Activated T-helper 1 cell treated with anti-CD3 and anti-CD28 coated beads, Interleukin-2, amount 50 U/mL, for 16 hours (primary cell): ENCODE data around the gene ADSS2.

ENCODE experiments used
- DNase-seq, 2 donors: peaks; one replicate each; pipeline ENCODE4 v3.0.0-alpha.2; 2020; ENCODE audit warnings: low read depth in 1 of 2, low spot score in 1 of 2

Gene ADSS2

DNA sequence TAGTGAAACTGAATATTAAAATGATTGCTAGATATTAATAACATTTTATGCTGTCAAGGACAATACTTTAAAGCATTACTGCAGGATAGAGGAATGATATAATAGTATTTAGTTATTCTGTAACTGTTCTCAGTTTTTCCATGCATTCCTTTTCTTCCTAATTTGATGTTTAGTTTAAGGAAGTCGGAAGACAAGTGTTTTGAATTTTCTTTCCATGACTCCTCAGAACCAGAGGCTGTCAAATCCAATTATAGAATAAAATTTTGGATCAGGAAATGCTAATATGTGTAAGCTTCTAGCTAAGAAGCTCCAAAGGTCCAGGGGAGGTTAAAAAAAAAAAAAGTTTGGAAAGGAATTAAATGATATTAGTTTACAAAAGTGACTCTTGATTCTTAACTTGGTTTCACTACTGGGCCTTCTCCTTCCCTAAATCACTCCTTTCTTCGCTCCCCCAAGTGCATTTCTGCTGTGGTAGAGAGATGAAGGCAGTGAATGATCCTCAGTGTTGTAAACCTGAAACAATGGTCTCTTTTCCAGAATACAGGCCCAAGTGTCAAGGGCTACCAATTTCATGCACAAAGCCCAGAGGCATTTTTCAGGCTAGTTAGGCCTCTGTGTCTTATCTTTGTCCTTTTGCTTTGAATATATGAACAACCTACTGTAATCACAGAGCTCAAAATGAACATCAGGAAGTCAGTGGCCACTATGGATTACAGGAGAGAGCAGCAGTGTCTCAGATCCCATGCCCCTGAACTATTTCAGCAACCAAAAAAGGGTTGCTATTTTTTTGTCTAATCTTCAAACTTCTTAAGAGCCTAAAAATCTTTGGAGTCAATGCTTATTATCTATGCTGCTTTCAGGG, 6.2 kb downstream of the ADSS2 start:
- no peak for DNase-seq

DNA sequence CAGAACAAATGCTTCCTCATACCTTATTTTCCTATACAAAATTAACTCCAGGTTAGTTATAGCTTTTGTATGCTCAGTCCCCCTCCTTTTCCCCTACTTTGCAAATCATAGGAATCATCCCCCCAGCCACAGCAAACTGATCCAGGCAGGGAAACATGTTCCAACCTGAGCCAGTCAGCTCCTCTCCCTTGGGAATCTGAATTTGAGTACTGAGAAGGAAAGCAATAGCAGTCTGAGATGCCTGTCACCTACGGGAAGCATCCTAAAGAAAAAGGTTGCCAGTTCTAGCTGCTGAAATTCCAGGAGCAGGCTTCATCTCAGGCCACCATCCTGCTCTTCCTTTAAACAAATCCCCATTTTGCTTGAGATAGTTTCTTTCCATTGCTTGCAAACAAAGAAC, 6.9 kb downstream of the ADSS2 start:
- no peak for DNase-seq

DNA sequence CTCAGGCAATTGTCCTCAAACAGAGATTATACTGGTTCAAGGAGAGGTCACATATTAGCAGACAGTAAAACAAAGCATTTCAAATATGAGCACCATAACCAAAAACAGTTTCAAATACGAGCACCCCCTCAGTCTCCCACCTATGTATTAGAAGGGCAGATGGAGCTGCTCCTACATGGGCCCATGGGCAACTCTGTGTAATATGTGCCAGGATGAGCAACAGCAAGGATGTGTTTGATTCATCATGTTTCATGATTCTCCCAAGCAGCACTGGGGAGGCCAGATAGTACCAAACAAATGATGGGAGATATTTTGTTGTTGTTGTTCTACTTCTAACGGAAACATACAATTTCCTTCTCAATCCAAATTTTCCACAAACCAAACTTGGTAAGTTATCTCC, 8.9 kb downstream of the ADSS2 start:
- DNase-seq: no peak

DNA sequence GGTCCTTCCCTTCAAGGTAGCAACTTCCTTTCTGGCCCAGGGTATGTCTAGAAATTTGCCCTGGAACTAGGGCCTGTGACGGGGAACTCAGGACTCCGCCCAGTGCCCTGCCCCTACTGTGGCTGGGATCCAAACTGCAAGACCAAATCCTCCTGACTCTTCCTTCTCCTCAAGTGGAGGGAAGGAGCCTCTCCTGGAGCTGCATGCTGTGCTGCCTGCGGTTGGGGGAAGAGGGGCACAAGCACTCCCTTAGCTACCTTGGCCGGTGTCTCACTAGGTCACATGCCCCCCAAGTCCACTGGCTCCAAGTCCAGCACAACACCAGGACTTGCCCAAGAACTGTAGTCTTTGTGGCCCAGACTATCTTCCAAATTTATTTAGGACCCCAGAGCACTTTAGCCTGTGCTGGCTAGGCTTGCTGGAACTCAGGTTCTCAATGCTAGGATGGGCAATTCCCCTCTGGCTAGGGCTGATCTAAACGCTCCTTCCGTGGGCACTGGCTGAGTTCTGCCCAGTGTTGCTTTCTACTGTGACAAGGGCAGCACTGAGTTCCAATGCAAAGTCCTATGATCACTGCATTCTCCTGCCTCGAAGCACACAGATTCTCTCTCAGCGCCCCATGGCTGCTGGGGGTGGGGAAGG, 12.2 kb downstream of the ADSS2 start:
- no peak for DNase-seq

DNA sequence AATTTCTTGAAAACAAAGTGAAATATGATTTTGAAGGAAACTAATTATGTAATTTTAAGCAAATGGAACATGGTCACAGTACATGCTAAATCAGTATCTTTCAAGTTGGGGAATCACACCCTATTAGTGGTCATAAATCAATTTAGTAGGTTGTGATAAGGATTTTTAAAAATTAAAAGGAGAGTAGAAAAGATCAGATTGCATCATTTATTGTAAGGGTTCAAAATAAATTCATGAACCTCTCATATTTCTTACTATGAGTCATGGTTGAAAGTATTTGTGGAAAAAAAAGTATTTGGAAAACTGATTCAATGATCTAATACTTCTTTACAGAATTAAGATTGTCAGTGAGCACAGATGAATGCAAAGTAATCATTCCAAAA, 14.6 kb downstream of the ADSS2 start:
- DNase-seq: no peak

DNA sequence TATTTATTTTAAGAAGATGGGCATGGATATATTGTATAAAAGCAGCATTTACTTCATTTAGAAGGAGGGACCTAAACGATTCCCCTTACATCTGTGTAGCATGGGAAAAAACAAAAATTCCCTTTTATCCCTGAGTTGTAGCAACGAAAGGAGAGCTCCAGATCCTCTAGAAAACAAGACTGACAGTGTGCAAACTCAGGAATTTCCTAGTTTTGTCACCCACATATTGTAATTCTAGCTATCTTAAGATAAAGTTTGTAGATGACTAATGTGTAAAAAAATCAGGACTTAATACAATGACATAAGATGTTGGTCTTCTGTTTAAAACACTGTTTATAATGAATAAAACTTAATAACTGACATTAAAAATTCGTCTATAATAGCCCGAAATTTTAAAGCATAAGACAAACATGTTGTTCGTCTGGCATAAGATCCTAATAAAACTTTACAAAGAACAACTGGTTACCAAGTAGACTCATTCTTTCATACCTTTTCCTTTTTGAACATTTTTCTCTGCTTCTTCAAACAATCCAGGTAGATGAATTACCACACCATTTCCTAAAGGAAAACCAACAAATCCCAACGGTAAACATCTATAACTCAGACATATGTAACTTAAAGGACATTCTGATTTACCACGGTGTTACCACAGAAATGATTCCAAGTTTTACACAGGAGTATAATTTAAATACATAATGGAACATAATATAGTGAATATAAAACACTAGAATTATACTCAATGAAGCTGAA, 15.2 kb downstream of the ADSS2 start:
- DNase-seq: no peak

DNA sequence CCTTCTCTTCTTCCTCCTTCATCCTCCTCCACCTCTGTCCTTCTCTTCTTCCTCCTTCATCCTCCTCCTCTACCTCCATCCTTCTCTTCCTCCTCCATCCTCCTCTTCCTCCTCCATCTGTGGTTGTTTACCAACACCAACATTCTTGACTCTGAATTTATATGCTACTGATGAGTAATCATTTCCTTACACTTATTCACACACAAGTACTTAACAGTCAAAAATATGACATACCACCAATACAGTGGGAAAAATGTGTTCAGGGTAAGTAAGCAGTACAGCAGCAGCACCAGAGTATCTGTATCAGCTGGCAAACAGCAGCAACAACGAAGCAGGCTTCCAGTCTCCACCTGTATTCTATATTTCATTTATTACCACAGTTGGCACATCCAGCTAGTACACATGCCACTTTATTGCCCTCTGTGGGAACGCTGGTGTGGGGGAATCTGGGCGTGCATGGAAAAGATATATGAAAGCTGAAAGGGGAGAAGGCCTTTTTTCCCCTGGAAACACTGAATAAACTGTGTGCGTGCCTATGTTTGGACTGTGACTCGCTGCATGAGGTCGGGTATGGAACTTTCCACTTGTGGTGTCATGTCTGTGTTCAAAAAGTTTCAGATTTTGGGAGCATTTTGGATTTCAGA, 16.0 kb downstream of the ADSS2 start:
- DNase-seq: no peak

DNA sequence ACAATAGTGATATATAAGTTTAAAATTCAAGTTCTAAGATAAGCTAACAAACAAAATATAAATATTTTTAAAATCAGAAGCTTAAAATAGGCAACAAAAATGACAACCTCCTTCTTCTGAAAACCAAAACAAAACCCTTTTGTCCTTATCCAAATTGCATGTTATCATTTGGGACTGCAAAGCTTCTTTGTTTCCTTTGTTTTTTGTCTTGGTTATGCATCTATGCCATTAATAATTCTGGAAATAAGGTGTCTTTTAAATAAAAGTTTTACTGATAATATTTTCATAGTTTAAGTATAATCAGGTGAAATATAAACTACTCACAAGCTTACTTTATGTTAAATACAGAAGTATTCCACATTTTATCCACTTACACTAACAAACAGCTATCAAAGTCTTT, 20.5 kb downstream of the ADSS2 start:
- no peak for DNase-seq

DNA sequence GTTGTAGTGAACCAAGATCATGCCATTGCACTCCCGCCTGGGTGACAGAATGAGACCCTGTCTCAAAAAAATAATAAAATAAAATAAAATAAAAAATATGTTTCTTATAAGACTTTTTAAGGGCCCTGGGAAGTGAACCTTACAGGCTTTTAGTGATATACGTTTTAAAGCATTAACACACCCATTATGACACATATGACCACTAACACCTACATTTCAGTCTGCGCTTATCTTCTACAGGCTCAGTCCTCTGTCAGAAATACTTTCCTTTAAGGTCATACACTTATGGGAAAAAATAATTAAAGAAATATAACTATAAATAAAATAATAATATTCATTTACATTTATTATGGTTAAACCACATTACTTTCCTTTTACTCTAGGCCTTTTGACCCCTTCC, 21.9 kb downstream of the ADSS2 start:
- DNase-seq: no peak

DNA sequence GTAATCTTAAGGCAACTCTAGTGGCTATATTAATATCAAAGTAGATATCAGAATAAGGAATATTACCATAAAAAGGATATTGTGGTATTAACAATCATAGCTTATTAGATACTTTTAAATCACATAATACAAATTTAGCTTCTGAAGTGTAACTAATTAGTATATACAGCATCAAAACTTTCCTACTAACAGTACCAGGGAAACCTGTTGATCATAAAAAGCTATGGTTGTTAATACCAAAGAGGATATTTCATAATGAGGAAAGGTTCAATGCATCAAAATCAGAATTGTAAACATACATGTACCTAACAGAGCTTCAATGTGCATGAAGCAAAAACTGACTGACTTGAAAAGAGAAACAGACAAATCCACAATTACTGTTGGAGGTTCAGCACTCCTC, 24.1 kb downstream of the ADSS2 start:
- no peak for DNase-seq

DNA sequence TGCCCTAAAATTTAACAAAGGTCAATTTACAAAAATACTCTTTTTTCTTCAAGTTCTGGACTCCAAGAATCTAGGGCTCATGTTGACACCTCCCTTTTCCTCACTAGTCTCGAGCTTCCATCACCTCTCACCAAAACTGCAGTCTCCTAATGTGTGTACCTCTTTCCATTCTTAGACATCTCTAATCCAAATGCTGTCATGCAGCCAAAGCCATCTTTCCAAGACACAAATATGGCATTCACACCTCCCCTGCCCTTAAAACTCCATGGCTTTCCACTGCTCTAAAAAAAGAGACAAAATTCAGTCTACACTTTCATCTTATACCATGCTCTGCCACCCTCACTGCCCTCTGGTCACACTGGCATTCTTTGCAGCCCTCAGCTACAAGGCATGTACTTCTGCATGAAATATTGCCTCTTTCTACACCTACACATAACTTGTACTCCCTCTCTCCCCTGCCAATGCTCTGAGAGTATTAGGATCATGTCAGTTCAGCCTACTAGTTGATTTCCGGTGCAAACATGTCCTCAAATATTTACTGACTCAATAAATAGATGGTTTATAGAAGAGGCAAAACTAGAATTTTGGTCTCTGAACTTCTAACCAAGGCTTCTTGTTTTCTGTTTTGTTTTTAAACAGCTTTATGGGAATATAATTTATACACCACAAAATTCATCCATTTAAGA, 26.9 kb downstream of the ADSS2 start:
- DNase-seq: no peak

DNA sequence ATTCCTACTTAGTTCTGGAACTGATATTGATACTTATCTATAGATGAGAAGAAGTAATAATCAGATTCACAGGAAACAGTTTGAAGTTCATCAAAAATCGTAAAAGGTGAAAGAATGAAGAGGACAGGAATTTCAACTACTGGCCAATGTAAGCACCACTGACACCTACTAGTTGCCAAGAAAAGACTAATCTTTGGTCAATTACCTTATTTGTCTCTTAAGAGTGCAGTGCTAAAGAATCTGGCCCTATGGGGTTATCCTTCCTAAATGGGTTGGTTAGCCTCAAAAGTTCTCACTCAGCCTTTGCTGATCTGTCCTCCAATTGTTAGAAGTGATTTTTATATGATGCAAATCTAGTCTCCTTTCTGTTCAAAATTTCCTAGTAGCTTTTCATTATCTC, 29.5 kb downstream of the ADSS2 start:
- no peak for DNase-seq

DNA sequence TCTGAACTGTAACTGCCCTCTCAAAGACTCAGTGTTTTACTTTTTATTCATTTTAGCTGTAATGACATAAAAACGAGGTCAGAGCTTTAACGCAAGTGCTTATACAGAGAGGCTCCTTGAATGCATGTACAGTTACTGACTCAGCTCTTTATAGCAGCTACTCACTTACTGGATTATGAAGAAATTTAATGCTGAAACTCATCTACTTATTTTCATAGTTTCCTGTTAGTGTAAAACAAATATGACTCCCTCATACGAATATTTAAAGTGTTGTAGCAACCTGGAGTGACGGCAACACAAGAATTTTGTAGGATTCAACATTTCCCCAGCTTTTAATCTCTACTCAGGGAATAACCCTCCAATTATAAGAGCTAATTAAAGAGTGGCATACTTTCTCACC, 32.7 kb downstream of the ADSS2 start:
- no peak for DNase-seq

DNA sequence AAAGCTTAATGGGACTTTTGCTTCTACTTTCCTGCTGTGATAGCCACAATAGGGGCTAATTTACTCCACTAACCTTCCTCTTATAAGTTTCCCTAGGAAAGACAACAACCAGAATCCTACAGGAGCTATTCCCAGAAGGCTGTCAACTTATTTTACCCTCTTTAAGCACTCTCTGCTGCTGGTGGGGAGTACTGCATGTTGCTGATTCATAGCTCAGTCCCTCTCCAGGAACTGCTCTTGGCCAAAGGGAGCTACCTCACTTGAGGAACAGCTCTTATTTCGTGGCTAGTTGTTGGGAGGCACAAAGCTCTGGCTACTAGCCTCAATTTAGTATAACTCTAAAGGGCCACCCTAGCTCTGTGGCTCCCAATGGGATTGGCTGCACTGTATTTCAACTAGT, 37.2 kb downstream of the ADSS2 start:
- no peak for DNase-seq

DNA sequence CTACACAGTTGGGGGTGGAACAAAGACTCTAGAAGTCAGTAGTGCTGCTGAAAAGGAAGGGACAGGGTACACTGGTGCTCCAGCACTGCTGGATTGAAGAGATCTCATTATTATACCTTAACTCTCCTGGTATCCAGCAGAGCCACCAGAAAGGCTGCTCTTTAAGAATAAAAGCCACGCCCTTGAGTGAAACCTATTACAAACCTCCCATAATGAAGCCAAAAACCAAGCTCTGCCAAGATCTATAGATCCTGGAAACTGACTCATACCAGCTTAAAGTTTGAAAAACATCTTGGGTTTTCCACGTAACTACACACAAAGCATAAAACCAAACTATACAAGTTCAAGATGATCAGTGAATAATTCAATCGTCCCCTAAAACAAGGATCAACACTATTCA, 38.0 kb downstream of the ADSS2 start:
- DNase-seq: no peak

DNA sequence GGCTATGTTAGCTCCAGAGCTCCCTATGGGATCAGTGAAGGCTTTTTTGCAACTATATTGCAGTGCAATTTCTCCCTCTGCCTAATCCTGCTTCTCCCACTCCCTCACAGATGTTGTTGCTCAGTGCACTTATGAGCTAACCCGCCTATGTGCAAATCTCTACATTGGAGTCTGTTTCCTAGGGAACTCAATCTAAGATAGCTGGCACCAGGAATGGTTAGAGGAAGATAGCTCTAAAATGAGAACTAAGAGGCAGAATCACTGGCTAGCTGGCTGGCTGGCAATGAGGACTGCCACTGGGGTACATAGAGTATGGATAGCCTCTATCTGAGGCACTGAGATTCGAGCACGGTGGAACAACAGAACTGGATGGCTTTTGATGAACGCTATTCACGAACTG, 39.5 kb downstream of the ADSS2 start:
- DNase-seq: no peak

DNA sequence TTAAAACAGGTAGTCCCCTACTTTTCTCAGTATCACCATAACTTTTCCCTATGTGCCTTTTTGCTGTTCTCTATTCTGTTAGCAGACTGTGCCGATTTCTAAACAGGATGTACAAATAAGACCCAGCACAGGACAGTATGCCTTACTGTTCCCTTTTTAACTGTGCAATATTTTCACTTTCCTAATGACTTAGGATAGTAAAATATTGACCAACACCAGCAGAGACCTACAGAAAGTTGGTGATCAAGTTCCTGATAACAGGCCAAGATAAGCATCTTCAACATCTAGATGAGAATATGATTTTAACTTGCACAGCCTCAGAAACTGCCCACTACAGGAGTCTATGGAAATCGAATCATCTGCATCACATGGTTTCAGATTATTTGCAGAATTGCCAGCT, 42.0 kb downstream of the ADSS2 start:
- DNase-seq: no peak

DNA sequence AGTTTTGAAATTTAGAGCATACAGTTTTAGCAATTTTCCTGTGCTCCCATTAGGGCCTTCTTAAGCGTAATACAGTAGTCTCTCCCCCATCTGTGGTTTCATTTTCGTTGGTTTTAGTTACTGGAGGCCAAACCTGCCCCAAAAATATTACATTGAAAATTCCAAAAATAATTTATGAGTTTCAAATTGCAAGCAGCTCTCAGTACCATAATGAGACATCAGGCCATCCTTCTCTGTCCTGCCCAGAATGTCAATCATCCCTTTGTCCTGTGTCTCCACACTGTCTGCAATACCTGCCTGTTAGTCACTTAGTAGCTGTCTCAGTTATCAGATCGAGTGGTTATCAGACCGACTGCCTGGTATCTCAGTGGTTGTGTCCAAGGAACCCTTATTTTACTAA, 45.4 kb downstream of the ADSS2 start:
- DNase-seq: no peak

DNA sequence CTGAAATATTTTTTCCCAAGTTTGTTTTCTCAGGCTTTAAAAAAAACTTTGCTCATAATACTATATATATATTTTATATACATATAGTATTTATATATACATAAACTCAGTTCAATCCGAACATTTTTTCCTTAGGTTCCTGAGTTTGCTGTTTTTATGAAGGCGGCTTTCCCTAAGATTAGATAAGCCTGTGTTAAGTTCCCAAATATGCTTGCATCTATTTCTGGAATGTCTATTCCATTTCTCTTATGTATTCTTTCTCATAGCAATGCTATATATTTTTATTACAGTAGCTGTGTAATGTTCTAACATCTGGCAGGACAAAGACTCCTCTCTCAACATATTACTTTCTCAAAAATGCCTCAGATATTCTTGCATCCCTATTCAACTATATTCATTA, 45.9 kb downstream of the ADSS2 start:
- no peak for DNase-seq

DNA sequence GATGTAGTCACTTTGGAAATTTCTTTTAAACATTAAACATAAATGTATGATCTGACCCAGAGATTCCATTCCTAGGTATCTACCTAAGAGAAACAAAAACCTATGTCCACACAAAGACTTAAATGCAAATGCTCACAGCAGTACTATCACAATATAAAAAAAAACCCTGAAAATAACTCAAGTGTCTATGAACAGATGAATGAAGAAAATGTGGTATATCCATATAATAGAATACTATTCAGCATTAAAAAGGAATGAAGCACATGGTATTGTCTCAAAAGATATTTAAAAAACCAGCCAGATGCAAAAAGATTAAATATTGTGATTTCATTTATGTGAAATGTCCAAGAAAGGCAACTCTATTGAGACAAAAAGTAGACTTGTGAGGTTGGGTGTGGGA, 48.3 kb downstream of the ADSS2 start:
- no peak for DNase-seq

DNA sequence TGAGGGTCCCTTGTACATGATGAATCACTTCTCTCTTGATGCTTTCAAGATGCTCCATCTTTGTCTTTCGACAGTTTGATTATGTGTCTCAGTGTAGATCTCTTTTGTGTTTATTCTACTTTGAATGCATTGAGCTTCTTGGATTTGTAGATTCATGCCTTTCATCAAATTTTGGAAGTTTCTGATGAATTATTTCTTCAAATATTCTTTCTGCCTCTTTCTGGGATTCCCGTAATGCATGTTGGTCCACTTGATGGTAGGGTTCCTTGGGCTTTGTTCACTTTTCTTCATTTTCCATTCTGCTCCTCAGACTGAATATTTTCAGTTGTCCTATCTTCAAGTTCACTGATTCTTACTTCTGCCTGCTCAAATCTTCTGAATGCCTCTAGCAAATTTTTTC, 50.7 kb downstream of the ADSS2 start:
- DNase-seq: no peak
